GM21367 (cell line): Measurements from ENCODE around the gene EML6.
"Not testable (repeated sequence)": the region's sequence is repeated elsewhere in the genome, so short reads cannot be mapped to it uniquely, and the experiment has no call there.

Source experiments
- ATAC-seq: cut with Tn5 transposase; IDR thresholded peaks from one replicate; pipeline ENCODE4 v1.9.1; 2021; ENCODE audit not compliant: unreplicated experiment

Gene EML6

DNA sequence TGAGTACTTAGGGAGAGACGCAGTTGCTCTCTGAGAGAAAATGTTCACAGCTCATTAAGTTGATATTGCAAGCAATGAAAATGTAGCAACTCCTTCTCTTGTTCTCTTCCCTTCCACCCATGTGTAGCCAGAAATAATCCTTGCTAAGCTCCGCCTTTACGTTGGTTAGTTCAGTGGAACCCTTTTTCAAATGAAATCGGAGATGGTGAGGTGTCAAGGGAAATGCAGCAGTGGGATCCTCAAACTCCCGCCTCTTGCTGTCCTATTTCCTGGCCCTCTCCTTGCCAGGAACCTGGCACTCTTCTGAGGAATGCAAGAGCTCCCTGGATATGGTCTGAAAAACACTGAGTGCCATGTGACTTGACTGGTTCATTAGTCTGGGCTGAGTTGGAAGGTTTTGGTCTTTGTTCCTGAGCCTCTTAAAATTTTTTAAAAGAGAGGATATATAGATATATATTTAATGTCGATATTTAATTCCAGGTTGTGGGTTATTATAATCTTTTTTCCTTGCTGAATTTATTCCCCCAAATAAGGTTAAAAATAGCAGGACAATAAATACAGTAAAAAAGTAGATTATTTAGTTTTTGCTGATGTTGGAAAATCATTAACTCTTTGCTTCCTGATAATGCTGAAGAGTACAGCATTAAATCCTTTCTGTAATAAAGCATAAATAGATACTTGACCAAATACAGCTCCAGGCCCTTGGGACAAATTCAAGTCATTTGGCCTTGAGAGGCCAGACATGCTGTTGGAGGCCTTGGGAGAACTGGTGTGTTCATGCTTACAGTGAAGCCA, 116.2 kb downstream of the EML6 start:
- no peak for ATAC-seq

- no peak for ATAC-seq
These were observed 117.4 kb downstream of the EML6 start for GRCh38 chr2:54840559-54841468.

DNA sequence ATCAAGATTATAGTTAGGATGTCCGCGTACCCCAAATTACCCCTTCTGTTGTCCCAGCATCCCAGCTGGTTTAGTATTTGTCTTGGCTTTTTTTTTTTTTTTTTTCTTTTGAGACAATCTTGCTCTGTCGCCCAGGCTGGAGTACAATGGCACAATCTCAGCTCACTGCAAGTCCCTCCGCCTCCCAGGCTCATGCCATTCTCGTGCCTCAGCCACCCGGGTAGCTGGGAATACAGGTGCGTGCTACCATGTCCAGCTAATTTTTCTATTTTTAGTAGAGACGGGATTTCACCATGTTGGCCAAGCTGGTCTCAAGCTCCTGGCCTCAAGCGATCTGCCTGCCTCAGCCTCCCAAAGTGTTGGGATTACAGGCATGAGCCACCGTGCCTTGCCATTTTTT, 118.0 kb downstream of the EML6 start:
- not testable (repeated sequence) for ATAC-seq

GRCh38 chr2:54845094-54845493, 121.6 kb downstream of the EML6 start:
- no peak for ATAC-seq

DNA sequence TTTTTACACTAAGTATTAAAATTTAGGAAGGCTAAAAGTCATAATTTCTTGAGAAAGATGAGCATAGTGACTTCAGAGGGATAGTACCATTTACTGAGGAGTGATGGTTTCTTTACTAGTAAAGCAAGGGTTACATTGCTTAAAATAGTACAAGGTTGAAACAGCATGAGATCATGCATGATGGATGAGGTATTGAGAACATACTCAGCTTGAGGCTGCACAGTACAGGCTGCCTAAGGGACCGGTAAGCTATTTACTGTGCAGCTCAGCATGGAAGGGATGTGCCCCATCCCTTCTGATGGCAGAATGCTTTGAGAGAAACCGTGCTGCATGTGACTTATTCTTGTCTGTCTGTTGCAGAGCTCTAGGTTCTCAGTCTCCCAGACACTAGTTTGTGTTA, 122.1 kb downstream of the EML6 start:
- ATAC-seq = no peak

DNA sequence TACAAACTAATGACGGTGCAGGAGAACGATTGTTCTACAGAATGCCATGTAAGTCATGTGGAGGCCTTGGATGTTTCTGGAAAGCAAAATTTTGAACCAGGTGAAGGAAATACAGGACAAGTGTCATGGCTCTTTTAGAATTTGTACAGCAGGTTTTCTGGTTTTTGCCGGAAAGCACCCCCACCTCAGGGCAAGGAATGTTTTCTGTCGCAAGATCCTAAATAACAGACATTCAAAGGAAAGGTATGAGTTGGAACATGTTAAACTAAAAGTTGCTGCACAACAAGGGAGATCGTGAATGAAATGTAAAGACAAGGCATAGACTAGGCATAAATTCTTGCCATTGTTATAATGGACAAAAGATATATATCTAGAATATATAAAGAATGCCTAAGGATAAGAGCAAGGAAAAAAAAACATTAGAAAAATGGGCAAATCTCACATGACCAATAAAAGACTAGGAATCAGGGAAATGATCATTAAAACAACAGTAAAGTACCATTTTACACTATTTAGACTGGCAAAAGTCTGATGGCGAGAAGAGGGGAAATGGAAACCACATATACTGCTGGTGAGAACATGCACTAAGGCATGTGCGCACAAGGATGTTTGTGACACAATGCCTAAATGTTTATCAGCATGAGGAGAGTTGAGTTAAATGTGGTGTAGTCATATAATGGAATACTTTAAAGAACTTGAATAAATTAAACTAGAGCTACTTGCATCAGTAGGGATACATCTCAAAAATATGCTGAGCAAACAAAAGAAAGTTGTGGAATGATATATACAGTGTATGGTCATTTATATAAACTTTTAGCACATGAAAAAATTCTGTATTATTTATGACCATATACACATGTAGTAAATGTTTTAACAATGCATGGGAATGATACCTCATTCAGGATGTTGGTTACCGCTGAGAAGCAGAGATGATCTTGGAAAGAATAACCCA, 127.0 kb downstream of the EML6 start:
- ATAC-seq = no peak

DNA sequence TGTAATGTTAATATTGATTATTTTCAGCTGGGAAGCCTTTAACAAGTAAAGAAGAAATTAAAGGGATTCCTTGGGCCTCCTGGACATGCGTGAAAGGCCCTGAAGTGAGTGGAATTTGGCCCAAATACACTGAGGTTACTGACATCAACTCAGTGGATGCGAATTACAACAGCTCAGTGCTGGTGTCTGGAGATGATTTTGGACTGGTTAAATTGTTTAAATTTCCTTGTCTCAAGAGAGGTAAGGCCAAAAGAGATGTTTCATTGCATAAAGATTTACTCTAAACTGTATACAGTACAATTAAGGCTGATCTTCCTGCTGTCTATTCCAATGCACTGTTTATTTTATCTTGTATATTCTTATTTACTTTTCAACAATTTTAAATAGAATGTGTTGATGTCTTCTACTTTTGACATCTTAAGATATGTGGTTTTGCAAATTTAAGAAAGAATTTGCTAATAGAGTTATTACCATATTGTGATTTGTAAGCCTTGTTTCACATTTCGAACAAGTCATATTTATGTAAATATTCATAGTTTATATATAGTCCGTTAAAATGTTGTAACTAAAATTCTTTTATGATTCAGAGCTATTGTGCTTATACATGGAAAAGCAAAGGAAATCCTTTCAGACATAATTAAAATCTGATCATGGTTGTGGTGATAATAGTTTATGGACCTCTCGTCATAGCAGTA, 130.3 kb downstream of the EML6 start:
- no peak for ATAC-seq

DNA sequence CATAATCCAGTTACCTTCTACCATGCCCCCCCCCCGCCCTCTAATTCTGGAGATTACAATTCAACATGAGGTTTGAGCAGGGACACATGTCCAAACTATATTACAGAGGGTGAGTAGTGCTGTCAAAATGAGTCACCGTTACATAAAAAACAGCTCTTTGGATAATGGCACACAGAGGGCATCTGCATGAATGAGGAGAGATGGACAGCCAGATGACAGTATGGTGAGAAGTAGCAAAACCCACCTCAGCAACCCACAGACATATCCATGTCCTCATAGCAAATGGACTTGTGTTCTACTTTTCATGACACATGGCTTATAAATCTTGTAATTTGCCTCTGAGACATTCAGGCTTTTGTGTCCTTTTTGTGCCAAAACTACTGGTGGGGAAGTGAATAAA, 132.0 kb downstream of the EML6 start:
- no peak for ATAC-seq

DNA sequence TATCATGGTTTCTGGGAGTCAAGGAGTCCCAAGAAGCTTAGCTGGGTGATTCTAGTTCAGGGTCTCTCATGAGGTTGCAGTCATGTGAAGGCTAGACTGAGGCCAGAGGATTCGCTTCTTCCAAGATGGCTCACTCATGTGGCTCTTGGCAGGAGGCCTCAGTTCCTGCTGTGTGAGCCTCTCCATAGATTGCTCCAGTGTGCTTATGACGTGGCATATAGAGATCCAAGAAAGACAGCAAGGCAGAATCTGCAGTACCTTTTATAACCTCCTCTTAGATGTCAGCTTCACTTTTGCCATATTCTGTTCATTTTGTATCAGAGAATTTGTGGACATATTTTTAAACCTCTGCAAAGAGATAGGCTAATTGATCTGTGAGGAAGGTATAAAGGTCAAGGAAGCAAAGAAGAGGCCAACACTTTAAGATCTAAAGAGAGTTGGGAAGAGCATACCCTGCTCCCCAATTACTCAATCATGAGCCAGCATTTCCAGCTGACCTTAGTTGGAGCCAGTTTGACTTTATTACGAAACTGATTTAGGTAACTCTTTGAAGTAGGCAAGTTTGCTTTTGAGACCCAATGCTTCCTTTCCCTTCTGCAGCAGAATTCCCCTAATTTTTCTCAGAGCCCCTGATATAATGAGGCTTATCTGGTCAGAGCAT, 134.7 kb downstream of the EML6 start:
- no peak for ATAC-seq

GRCh38 chr2:54859416-54859815, 136.0 kb downstream of the EML6 start:
- no peak for ATAC-seq

GRCh38 chr2:54859997-54860701, 136.7 kb downstream of the EML6 start:
- no peak for ATAC-seq

GRCh38 chr2:54862229-54862628, 138.8 kb downstream of the EML6 start:
- ATAC-seq = no peak

DNA sequence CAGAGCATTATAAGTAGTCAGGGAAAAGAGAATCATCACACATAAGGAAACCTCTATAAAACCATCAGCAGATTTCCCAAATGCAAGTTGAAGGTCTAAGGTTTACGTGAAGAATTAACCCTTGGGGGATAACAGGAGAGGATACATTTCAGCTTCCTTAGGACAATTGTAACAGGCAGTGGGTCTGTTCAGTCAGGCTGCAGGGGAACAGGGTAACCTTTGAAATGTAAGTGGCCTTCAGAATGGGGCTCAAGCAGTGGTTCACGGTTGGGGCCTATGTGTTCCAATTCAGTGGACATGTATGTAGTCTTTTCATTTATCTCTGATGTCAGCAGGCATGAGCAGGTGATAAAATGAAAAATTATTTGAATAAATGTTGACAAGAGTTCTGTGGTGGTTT, 139.3 kb downstream of the EML6 start:
- ATAC-seq = no peak

- ATAC-seq = no peak
These were observed 140.2 kb downstream of the EML6 start for GRCh38 chr2:54863660-54864059.

DNA sequence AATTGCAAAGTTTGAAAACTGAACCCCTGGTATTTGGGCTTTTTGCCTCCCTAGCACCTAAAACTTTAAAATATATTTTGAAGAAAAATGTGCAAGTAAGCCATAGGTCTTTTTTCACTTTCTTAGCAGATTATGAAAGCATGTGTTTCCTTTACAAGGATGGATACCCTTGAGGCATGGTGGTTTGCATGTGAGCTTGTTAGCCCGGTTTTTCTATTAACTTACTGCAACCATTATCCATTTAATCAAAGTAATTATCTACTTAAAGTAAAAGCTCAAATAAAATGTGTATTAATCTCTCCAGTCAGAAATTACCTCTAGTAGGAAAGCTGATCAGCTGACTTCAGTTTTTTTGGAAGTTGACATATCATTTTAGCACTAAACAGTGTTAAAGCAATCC, 140.6 kb downstream of the EML6 start:
- no peak for ATAC-seq

DNA sequence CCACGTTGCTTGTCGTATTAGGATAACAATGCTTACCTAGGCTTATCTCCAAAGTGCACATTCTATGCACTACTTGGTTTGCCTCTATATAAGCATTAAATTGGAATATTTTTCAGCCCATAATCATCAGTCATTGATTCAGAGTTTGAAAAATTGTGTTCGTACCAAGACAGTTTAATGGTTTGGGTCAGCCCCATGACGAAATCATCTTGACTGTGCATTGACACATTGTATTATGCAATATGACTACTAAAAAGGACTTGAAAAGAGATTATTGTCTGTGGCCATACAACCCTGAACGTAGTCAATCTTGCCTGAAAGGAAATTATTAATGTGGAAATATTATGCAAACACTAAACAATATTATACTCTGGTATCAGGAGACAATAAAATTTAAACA, 141.3 kb downstream of the EML6 start:
- ATAC-seq = no peak

DNA sequence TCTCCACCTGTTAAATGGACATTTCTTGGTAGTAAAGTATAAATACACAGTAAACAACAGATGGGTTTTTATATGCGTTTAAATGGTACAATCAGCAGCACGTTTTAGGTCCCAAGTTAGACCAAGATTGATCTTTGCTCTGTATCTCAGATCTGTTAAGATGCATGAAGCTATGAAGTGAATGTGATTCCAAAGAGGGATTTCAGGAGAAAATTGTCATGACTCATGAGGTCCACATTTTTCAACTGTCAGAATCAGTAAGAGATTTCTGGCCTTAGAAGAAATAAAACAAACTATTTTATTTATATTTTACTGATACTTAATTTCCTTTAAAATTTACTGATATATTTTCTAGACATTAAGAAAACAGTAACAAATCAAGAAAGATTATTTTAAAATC, 142.7 kb downstream of the EML6 start:
- ATAC-seq = no peak

- peak; percentile 91 for ATAC-seq
These were observed 143.4 kb downstream of the EML6 start for GRCh38 chr2:54866868-54867267.

GRCh38 chr2:54867457-54867856, 144.0 kb downstream of the EML6 start:
- ATAC-seq = no peak
